SU-DHL-6 (cell line): ENCODE measurements around the gene HSPA9.

Source experiments
- H2AFZ ChIP-seq: fragments of 200-600 bp; sonication (generic); 2 replicates; pipeline ENCODE4 v1.6.1; 2014; ENCODE audit warnings: low read depth, mild to moderate bottlenecking, moderate library complexity, mixed read lengths, antibody characterized with exemption, low read length; ENCODE audit not compliant: severe bottlenecking
- H3F3A ChIP-seq: fragments of 200-600 bp; shearing (Covaris generic); 2 replicates; pipeline ENCODE4 v1.6.0; 2016; ENCODE audit warnings: antibody characterized with exemption, mild to moderate bottlenecking; ENCODE audit not compliant: insufficient read depth
- H3K27ac ChIP-seq: fragments of 200-600 bp; sonication (generic); 2 replicates; pipeline ENCODE4 v1.5.1; 2016; ENCODE audit warnings: low read depth, mild to moderate bottlenecking, low read length, moderate library complexity, mixed read lengths
- H3K27me3 ChIP-seq: fragments of 200-600 bp; sonication (generic), shearing (Covaris generic); 2 replicates; pipeline ENCODE4 v1.6.0; 2014; ENCODE audit warnings: mild to moderate bottlenecking, low read length
- H3K36me3 ChIP-seq: fragments of 200-600 bp; sonication (generic); 2 replicates; pipeline ENCODE4 v1.6.1; 2014; ENCODE audit warnings: mild to moderate bottlenecking, low read length, mixed read lengths
- H3K4me2 ChIP-seq: fragments of 300-600, 200-600 bp; shearing (Covaris generic), sonication (generic); 2 replicates; pipeline ENCODE4 v1.6.0; 2014; ENCODE audit warnings: low read length, low read depth, mild to moderate bottlenecking; ENCODE audit not compliant: poor library complexity, severe bottlenecking
- H3K4me3 ChIP-seq: fragments of 200-600 bp; sonication (generic); 2 replicates; pipeline ENCODE4 v1.5.1; 2014; ENCODE audit warnings: antibody characterized with exemption, low read length, mild to moderate bottlenecking, mixed read lengths; ENCODE audit not compliant: insufficient read depth, poor library complexity, severe bottlenecking
- H3K79me2 ChIP-seq: fragments of 200-600 bp; sonication (generic); 2 replicates; pipeline ENCODE4 v1.6.1; 2014; ENCODE audit warnings: mild to moderate bottlenecking, low read length, moderate library complexity; ENCODE audit not compliant: insufficient read depth
- H3K9ac ChIP-seq: fragments of 200-600 bp; sonication (generic); 2 replicates; pipeline ENCODE4 v1.7.0; 2014; ENCODE audit warnings: mild to moderate bottlenecking, low read length
- H3K9me2 ChIP-seq: fragments of 200-600 bp; sonication (generic); replicated peaks from 2 replicates; pipeline ENCODE4 v1.6.1; 2014; ENCODE audit warnings: low read length; ENCODE audit not compliant: insufficient read depth
- H3K9me3 ChIP-seq: fragments of 200-600 bp; sonication (generic); 2 replicates; pipeline ENCODE4 v1.6.1; 2014; ENCODE audit warnings: low read length, mixed read lengths; ENCODE audit not compliant: insufficient read depth
- H4K20me1 ChIP-seq: fragments of 200-600 bp; sonication (generic); 2 replicates; pipeline ENCODE4 v1.6.1; 2014; ENCODE audit warnings: low read depth, mild to moderate bottlenecking, antibody characterized with exemption, low read length, moderate library complexity, mixed read lengths
- CTCF ChIP-seq: fragments of 200-600 bp; sonication (generic); IDR thresholded peaks from one replicate; pipeline ENCODE4 v1.5.1; 2017; ENCODE audit warnings: antibody characterized with exemption, mild to moderate bottlenecking, low read length, moderate library complexity; ENCODE audit not compliant: insufficient read depth, poor library complexity, severe bottlenecking
- EZH2phosphoT487 ChIP-seq: fragments of 200-600 bp; sonication (generic), shearing (Covaris generic); conservative IDR thresholded peaks from 2 replicates; pipeline ENCODE4 v1.6.1; 2018; ENCODE audit warnings: mild to moderate bottlenecking, antibody characterized with exemption, low read length, moderate library complexity, mixed read lengths

HSPA9 gene

GRCh38 chr5:138575194-138576015 is at the start of gene HSPA9:
TSS of gene HSPA9 (minus strand) at chr5:138575401. CDS start at chr5:138575318, 83 bp downstream.
- Histone ChIP-seq H2AFZ (peak within 1 kb of the TSS; percentile 45), H3K4me3 (peak within 1 kb of the TSS; percentile 86), H3K79me2 (peaks cover 40% of the 10 kb centered on the region), H3K27ac (peak within 1 kb of the TSS; percentile 87), H3K4me2 (peak within 1 kb of the TSS; percentile 87), H3K9me2 (no peaks in the 10 kb centered on the region), H3K9ac (peak within 1 kb of the TSS; percentile 74), H3F3A (no peaks in the 10 kb centered on the region), H4K20me1 (peaks cover 7% of the 10 kb centered on the region; the same call in 1 of the 2 replicates), H3K27me3 (no peaks in the 10 kb centered on the region), H3K36me3 (peaks cover 20% of the 10 kb centered on the region; the same call in 1 of the 2 replicates), H3K9me3 (no peaks in the 10 kb centered on the region)
- TF ChIP-seq EZH2phosphoT487: no peak
- TF ChIP-seq CTCF: no peak

- Histone ChIP-seq H3F3A (no peaks in the 10 kb centered on the region), H3K4me3 (no peak overlapping the region), H3K27me3 (no peaks in the 10 kb centered on the region), H3K79me2 (no peaks in the 10 kb centered on the region), H3K9me3 (no peaks in the 10 kb centered on the region), H2AFZ (no peak overlapping the region), H3K27ac (no peak overlapping the region), H3K36me3 (no peaks in the 10 kb centered on the region), H3K9me2 (no peaks in the 10 kb centered on the region), H3K4me2 (no peak overlapping the region), H4K20me1 (no peaks in the 10 kb centered on the region), H3K9ac (no peak overlapping the region)
- TF ChIP-seq EZH2phosphoT487 (no peak), CTCF (no peak)
Measured at GRCh38 chr5:138623053-138623452, 47.9 kb upstream of the HSPA9 start.

- Histone ChIP-seq H3K4me3 (no peak overlapping the region), H2AFZ (no peak overlapping the region), H3K36me3 (no peaks in the 10 kb centered on the region), H3K9me3 (no peaks in the 10 kb centered on the region), H3K9me2 (no peaks in the 10 kb centered on the region), H3K27me3 (no peaks in the 10 kb centered on the region), H3K9ac (no peak overlapping the region), H4K20me1 (no peaks in the 10 kb centered on the region), H3F3A (no peaks in the 10 kb centered on the region), H3K4me2 (no peak overlapping the region), H3K79me2 (no peaks in the 10 kb centered on the region), H3K27ac (no peak overlapping the region)
- TF ChIP-seq EZH2phosphoT487 (no peak), CTCF (no peak)
Measured at GRCh38 chr5:138622051-138622450, 46.9 kb upstream of the HSPA9 start.
